SH-SY5Y (cell line): ENCODE results near the gene SMIM36.

Experiments
- GATA2 ChIP-seq: IDR thresholded peaks from 2 replicates; pipeline ENCODE4 v1.6.1; 2011; ENCODE audit warnings: mild to moderate bottlenecking, low read depth, low read length
- GATA3 ChIP-seq: IDR thresholded peaks from 2 replicates; pipeline ENCODE4 v1.6.1; 2011; ENCODE audit warnings: low read depth, mild to moderate bottlenecking, low read length, moderate library complexity

- TF ChIP-seq GATA2 (no peak), GATA3 (no peak)
Observed at GRCh38 chr17:55452139-55452790, 59.0 kb downstream of the SMIM36 start.
